Progenitor cell of endocrine pancreas (in vitro differentiated cells): Measurements from ENCODE around the gene PLN. TPM values are rescaled to one million over a fixed set of nuclear protein-coding genes. Genes with fewer than 3 reads are reported as not detected.
A peak's percentile ranks its signal among the peaks of the same experiment; 100 is the strongest.

ENCODE experiments used
- DNase-seq: peaks from one replicate; pipeline ENCODE4 v3.0.0; 2021; ENCODE audit warnings: low spot score; ENCODE audit not compliant: unreplicated experiment
- H3K27ac Mint-ChIP-seq: 2 replicates; pipeline ENCODE4 v1.8.0; 2021; ENCODE audit warnings: mild to moderate bottlenecking, moderate library complexity, mixed read lengths
- H3K27me3 Mint-ChIP-seq: 2 replicates; pipeline ENCODE4 v1.8.0; 2021; ENCODE audit warnings: mixed read lengths
- H3K36me3 Mint-ChIP-seq: 2 replicates; pipeline ENCODE4 v1.8.0; 2022; ENCODE audit warnings: mixed read lengths; ENCODE audit not compliant: insufficient read depth
- H3K4me1 Mint-ChIP-seq: 2 replicates; pipeline ENCODE4 v1.8.0; 2021; ENCODE audit warnings: low read depth, mixed read lengths
- H3K4me3 Mint-ChIP-seq: 2 replicates; pipeline ENCODE4 v1.8.0; 2021; ENCODE audit warnings: low read depth, mild to moderate bottlenecking, moderate library complexity, mixed read lengths
- H3K9me3 Mint-ChIP-seq: 2 replicates; pipeline ENCODE4 v1.8.0; 2021; ENCODE audit warnings: low read depth, mixed read lengths
- total RNA-seq: library from RNA; stranded (reverse); gene quantifications from 2 replicates; pipeline ENCODE4 v1.2.1, GENCODE V29; 2021
- TF ChIP-seq, protein P1 (sequence below): fragments of 200-600 bp; sonication (generic); IDR thresholded peaks from one replicate; pipeline ENCODE4 v1.5.0; 2021; ENCODE audit warnings: antibody characterized with exemption, mild to moderate bottlenecking; ENCODE audit not compliant: unreplicated experiment

PLN gene
- total RNA-seq, 1 donor from 2014 or later = 0.55 TPM

DNA sequence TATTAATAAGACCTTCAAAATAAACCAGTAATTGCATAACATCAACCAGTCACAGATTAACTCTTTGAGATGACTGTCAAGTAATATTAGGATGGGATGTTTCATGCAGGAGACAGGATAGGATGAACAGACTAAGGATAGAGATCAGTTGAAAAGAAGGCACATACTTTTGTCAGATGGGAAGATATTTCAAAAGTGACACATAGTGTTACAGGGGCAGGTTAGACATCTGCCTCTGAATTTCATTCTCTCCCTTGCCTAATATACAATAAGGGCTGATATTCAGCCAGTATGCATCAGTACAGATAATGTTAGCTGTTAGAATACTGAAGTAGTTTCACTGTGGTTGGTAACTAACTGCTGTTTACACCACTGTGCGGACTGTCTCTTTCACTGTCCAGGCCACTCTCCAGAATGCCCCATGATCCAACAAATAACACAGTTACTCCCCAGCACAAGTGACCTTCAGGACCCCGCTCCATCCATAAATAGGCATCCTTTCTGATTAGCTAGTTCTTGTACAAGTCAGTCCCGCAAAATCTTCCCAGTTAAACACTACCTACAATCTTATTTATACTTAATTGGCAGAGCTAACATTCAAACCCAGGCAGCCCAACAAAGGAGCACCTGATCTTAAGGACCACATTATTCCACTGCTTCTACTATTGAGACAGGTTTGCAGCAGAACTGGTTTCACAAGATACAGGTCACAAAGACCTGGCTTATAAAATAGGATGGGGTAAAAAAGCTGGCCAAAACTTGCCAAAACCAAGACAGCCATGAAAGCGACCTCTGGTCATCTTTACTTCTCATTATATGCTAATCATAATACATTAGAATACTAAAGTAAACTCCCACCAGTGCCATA is 21.9 kb upstream of the PLN start:
- peak overlapping the region; percentile 8 for H3K27ac Mint-ChIP-seq

DNA sequence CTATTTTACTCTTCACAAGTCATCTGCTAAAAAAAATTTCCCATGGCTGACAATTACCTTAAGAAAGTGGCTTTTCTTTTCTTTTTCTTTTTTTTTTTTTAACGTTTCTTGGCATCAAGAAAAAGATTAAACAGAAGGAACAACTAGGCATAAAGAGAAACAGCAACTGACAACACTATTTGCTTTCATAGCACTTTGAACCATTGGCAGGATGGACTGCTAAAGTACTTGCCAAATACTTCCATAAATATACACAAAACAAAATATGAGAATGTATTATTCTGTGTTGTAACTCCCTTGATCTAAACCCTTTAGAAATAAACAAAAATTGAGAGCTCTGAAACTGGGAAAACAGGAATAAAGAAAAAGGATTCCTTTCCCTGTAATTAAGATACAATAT is 20.0 kb upstream of the PLN start:
- DNase-seq = no peak
- Mint-ChIP-seq H3K27me3 (no peaks in the 10 kb centered on the region), H3K36me3 (peaks cover 9% of the 10 kb centered on the region), H3K4me3 (no peak overlapping the region), H3K9me3 (peaks cover 20% of the 10 kb centered on the region), H3K27ac (no peak overlapping the region), H3K4me1 (peaks cover 26% of the 10 kb centered on the region)
- TF ChIP-seq, protein P1, sequence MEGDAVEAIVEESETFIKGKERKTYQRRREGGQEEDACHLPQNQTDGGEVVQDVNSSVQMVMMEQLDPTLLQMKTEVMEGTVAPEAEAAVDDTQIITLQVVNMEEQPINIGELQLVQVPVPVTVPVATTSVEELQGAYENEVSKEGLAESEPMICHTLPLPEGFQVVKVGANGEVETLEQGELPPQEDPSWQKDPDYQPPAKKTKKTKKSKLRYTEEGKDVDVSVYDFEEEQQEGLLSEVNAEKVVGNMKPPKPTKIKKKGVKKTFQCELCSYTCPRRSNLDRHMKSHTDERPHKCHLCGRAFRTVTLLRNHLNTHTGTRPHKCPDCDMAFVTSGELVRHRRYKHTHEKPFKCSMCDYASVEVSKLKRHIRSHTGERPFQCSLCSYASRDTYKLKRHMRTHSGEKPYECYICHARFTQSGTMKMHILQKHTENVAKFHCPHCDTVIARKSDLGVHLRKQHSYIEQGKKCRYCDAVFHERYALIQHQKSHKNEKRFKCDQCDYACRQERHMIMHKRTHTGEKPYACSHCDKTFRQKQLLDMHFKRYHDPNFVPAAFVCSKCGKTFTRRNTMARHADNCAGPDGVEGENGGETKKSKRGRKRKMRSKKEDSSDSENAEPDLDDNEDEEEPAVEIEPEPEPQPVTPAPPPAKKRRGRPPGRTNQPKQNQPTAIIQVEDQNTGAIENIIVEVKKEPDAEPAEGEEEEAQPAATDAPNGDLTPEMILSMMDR = no peak

More for the DNA sequence above, 21.9 kb upstream of the PLN start:
- no peak for DNase-seq
- peaks cover 10% of the 10 kb centered on the region for H3K9me3 Mint-ChIP-seq
- TF ChIP-seq, protein P1 = no peak
- no peaks in the 10 kb centered on the region for H3K27me3 Mint-ChIP-seq
- peaks cover 5% of the 10 kb centered on the region for H3K36me3 Mint-ChIP-seq
- H3K4me1 Mint-ChIP-seq = peaks cover 16% of the 10 kb centered on the region
- no peak overlapping the region for H3K4me3 Mint-ChIP-seq

DNA sequence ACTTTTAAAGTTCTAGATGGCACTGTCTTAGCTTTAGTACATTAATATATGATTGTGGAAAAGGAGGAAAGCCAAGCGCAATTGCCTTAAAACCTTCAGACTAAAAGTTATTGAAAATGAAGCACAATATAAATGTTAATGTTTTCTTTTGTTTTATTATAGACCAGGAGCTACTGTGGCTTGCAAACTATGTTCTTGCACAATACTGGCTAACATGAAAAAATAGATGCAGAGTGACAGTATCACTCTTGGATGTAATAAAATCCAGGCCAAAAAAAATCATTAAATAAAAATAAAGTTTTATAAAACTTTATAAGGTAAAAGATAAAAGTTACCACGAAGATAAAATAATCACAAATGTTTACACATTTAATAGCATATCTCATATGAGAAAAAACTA is 18.3 kb upstream of the PLN start:
- TF ChIP-seq, protein P1 = no peak
- Mint-ChIP-seq H3K4me1 (peaks cover 28% of the 10 kb centered on the region), H3K4me3 (no peak overlapping the region), H3K9me3 (peaks cover 19% of the 10 kb centered on the region), H3K36me3 (peaks cover 5% of the 10 kb centered on the region), H3K27me3 (no peaks in the 10 kb centered on the region), H3K27ac (no peak overlapping the region)
- DNase-seq = no peak

DNA sequence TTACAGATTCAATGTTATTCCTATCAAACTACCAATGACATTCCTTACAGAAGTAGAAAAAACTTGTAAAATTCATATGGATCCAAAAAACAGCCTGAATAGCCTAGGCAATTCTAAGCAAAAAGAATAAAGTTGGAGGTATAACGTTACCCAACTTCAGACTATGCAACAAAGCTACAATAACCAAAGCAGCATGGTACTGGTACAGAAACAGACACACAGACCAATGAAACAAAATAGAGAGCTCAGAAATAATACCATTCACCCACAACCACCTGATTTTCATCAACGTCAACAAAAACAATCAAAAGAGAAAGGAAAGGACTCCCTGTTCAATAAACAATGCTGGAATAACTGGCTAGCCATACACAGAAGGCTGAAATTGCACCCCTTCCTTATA is 17.2 kb upstream of the PLN start:
- H3K4me3 Mint-ChIP-seq = no peak overlapping the region
- H3K4me1 Mint-ChIP-seq = peaks cover 25% of the 10 kb centered on the region
- H3K9me3 Mint-ChIP-seq = peaks cover 19% of the 10 kb centered on the region
- no peak overlapping the region for H3K27ac Mint-ChIP-seq
- peaks cover 5% of the 10 kb centered on the region for H3K36me3 Mint-ChIP-seq
- no peaks in the 10 kb centered on the region for H3K27me3 Mint-ChIP-seq
- TF ChIP-seq, protein P1 = no peak
- DNase-seq = no peak

DNA sequence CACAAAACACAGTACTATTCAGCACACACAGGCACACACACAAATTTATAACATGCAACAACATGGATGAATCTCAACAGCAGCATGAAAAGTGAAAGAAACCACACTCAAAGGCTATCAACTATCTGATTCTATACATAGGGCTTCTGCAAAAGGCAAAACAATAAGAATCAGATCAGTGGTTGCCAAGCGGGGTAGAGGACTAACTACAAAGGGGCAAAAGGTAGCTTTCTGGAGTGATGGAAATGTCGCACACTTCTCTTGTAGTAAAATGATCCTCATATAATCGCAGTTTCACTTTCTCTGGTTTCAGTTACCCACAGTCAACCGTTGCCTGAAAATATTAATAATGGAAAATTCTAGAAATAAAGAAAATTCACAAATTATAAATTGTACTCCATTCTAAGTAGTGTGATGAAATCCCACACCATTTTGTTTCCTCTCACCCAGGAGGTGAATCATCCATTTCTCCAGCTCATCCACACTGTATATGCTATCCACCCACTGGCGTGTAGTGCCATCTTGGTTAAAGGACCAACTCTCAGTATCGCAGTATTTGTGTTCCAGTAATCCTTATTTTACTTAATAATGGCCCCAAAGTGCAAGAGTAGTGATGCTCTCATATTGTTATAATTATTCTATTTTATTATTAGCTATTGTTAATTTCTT is 12.8 kb upstream of the PLN start:
- no peak overlapping the region for H3K27ac Mint-ChIP-seq
- DNase-seq = no peak

More for the DNA sequence above, 12.8 kb upstream of the PLN start:
- TF ChIP-seq, protein P1 = no peak
- Mint-ChIP-seq H3K4me1 (peaks cover 18% of the 10 kb centered on the region), H3K36me3 (peaks cover 5% of the 10 kb centered on the region), H3K27me3 (no peaks in the 10 kb centered on the region), H3K9me3 (peaks cover 19% of the 10 kb centered on the region), H3K4me3 (no peak overlapping the region)
